K562 (cell line): ENCODE measurements around the gene RAB4B. TPM values are rescaled to one million over a fixed set of nuclear protein-coding genes. Genes with fewer than 3 reads are reported as not detected.
A peak's percentile ranks its signal among the peaks of the same experiment; 100 is the strongest.

Source experiments
- ATAC-seq: fragments of 200-7000 bp; cut with Tn5 transposase; 3 replicates; pipeline ENCODE4 v1.9.1; 2020; ENCODE audit warnings: moderate library complexity
- BruUV-seq: library from RNA; stranded (reverse); fragments of 400-500 nt; replicated peaks from 2 replicates; lab custom pipeline; 2021; lab: Mats Ljungman, UMichigan
- CTCF ChIA-PET: fragments of 300-600 bp; formaldehyde crosslinking; extraction: SDS; loops from one replicate; lab custom pipeline; 2021; ENCODE audit warnings: low intra/inter-chr PET ratio; lab: Yijun Ruan, JAX
- POLR2A ChIA-PET: fragments of 300-600, 350-650 bp; sonication (Branson Sonifier 250); formaldehyde crosslinking; extraction: SDS; loops from one replicate; lab custom pipeline; 2021; ENCODE audit warnings: antibody characterized with exemption, inconsistent platforms; lab: Yijun Ruan, JAX
- DNase-seq, 4 experiments: peaks; one replicate each; pipeline versions ENCODE4 v3.0.0 to v3.0.0-alpha.2; 2011 to 2018; ENCODE audit warnings: low spot score in 3 of 4, mixed read lengths in 3 of 4; ENCODE audit errors: extremely low read depth in 1 of 4
- FAIRE-seq: peaks from 2 replicates; lab custom pipeline; 2011; peaks lifted over from hg19 to GRCh38; lab: Jason Lieb, UNC
- H2AFZ ChIP-seq: 2 replicates; pipeline ENCODE4 v1.6.0; 2011; ENCODE audit warnings: low read depth, low read length, control low read depth, inconsistent platforms
- H3K27ac ChIP-seq: fragments of 200-600 bp; 3 replicates; pipeline ENCODE4 v1.8.0; 2011; ENCODE audit warnings: low read depth, mild to moderate bottlenecking, control low read depth, inconsistent platforms, low read length, moderate library complexity, mixed read lengths; ENCODE audit errors: extremely low read depth
- H3K27me3 ChIP-seq, 2 experiments: fragments of 300-600 bp in 1 of 2; 2 replicates in 1 of 2; 3 replicates in 1 of 2; pipeline versions ENCODE4 v1.6.0 to v1.8.0; 2011; ENCODE audit warnings: inconsistent platforms in 2 of 2, low read length in 2 of 2, mild to moderate bottlenecking in 1 of 2, mixed read lengths in 1 of 2, moderate library complexity in 1 of 2; ENCODE audit not compliant: control insufficient read depth in 2 of 2, insufficient read depth in 2 of 2
- H3K36me3 ChIP-seq: fragments of 300-600 bp; 3 replicates; pipeline ENCODE4 v1.8.0; 2011; ENCODE audit warnings: mild to moderate bottlenecking, low read length, inconsistent platforms; ENCODE audit not compliant: control insufficient read depth, insufficient read depth
- H3K4me1 ChIP-seq, 2 experiments: fragments of 200-600 bp in 1 of 2; replicated peaks in 1 of 2; 2 replicates in 1 of 2; 3 replicates in 1 of 2; pipeline versions ENCODE4 v1.5.1 to v1.8.0; 2011; ENCODE audit warnings: inconsistent platforms in 2 of 2, low read length in 2 of 2, mild to moderate bottlenecking in 1 of 2, mixed read lengths in 1 of 2, moderate library complexity in 1 of 2; ENCODE audit not compliant: control insufficient read depth in 2 of 2, insufficient read depth in 2 of 2
- H3K4me2 ChIP-seq: 2 replicates; pipeline ENCODE4 v1.6.1; 2011; ENCODE audit warnings: low read length, control low read depth, inconsistent platforms, mixed read lengths; ENCODE audit not compliant: insufficient read depth
- H3K4me3 ChIP-seq: fragments of 200-600 bp; sonication (generic), shearing (Covaris generic); 2 replicates; pipeline ENCODE4 v1.5.1; 2016; ENCODE audit warnings: control low read depth, inconsistent platforms
- H3K79me2 ChIP-seq: fragments of 200-600 bp; 3 replicates; pipeline ENCODE4 v1.8.0; 2011; ENCODE audit warnings: low read length, inconsistent platforms; ENCODE audit not compliant: control insufficient read depth, insufficient read depth
- H3K9ac ChIP-seq, 2 experiments: 2 replicates each; pipeline versions ENCODE4 v1.6.0 to v1.6.1; 2011; ENCODE audit warnings: low read depth in 2 of 2, low read length in 2 of 2, control low read depth in 1 of 2, inconsistent platforms in 1 of 2, mild to moderate bottlenecking in 1 of 2, mixed read lengths in 1 of 2; ENCODE audit not compliant: insufficient read depth in 1 of 2
- H3K9me1 ChIP-seq: one replicate; pipeline ENCODE4 v1.6.0; 2011; ENCODE audit warnings: inconsistent platforms, mild to moderate bottlenecking, low read length, moderate library complexity; ENCODE audit not compliant: control insufficient read depth, insufficient read depth
- H3K9me3 ChIP-seq: replicated peaks from 2 replicates; pipeline ENCODE4 v1.5.1; 2011; ENCODE audit warnings: low read depth, low read length, inconsistent platforms; ENCODE audit not compliant: control insufficient read depth, insufficient read depth
- H4K20me1 ChIP-seq: replicated peaks from 2 replicates; pipeline ENCODE4 v1.6.1; 2011; ENCODE audit warnings: low read length, inconsistent platforms, mixed read lengths; ENCODE audit not compliant: control insufficient read depth, insufficient read depth
- E2F6 ChIP-seq, 2 experiments: IDR thresholded peaks; 2 replicates each; pipeline ENCODE4 v1.6.1; 2011; ENCODE audit warnings: borderline replicate concordance in 1 of 2, control low read depth in 1 of 2, low read depth in 1 of 2, low read length in 1 of 2, mild to moderate bottlenecking in 1 of 2, mixed read lengths in 1 of 2, moderate library complexity in 1 of 2; ENCODE audit not compliant: insufficient read depth in 1 of 2, insufficient read length in 1 of 2, poor library complexity in 1 of 2, severe bottlenecking in 1 of 2; ENCODE audit errors: extremely low read depth in 1 of 2
- WGBS: fragments of 100-300 bp; shearing (Covaris generic); methylation state at CpG from one replicate; pipeline ENCODE4 v1.1.6; 2016; ENCODE audit warnings: low coverage, mixed read lengths; ENCODE audit not compliant: insufficient coverage; ENCODE audit errors: missing lambda C conversion rate; 5-methylcytosine and 5-hydroxymethylcytosine counted together
- in situ Hi-C: fragments of 300-500 bp; cut with MboI; formaldehyde crosslinking; loops from 4 replicates; pipeline ENCODE4 v1.15.0; 2018; ENCODE audit warnings: inconsistent platforms, mixed read lengths
- intact Hi-C: fragments of 100-400 bp; cut with micrococcal nuclease; formaldehyde crosslinking; loops from 2 replicates; pipeline ENCODE4 v1.14.2; 2022
- polyA plus RNA-seq, 8 experiments: library from polyadenylated mRNA; depleted of rRNA in 4 of 8; stranded (reverse) in 5 of 8; unstranded in 3 of 8; fragments of >200 nt; fragmentation: Nextera tagmentation in 2 of 8; fragmentation: Illumina TruSeq in 1 of 8; extraction: Ambion mirVana in 2 of 8; extraction: Trizol in 1 of 8; gene quantifications; 2 replicates each; pipeline versions ENCODE4 v1.2.1 to v1.2.3, GENCODE V29; 2011 to 2014; ENCODE audit warnings: inconsistent platforms in 1 of 8, missing spikeins in 1 of 8
- total RNA-seq, 7 experiments: library from RNA; depleted of rRNA in 6 of 7; stranded (reverse); fragments of >200 nt in 6 of 7; fragmentation: Illumina TruSeq in 2 of 7; extraction: Trizol in 2 of 7; gene quantifications; 2 replicates each; pipeline versions ENCODE4 v1.2.1 to v1.2.3, GENCODE V29; 2011 to 2021; ENCODE audit warnings: low replicate concordance in 1 of 7

Gene RAB4B
- total and polyA plus RNA-seq, 9 of the 15 experiments (the other 6 are each of a cell fraction or from before 2014, with no cell fraction given): 0.28 to 20.4 (median 9.0) TPM

GRCh38 chr19:40815223-40815622 is 37.2 kb downstream of the RAB4B start:
- no peak for ATAC-seq
- no peak for DNase-seq
- ChIA-PET POLR2A (interaction anchor here (1.9 kb wide), 1 partner anchor 9 kb away, joined by 10 read pairs; no protein-coding TSS in a partner anchor), CTCF (no interaction called here)
- Histone ChIP-seq H4K20me1 (no peaks in the 10 kb centered on the region), H2AFZ (no peak overlapping the region), H3K9me3 (no peaks in the 10 kb centered on the region), H3K4me2 (no peak overlapping the region), H3K9me1 (no peaks in the 10 kb centered on the region), H3K79me2 (no peaks in the 10 kb centered on the region), H3K27ac (no peak overlapping the region), H3K4me1 (peaks cover 16 to 36% of the 10 kb centered on the region in 2 experiments; a peak in 4 of 5 replicates), H3K4me3 (no peak overlapping the region), H3K36me3 (no peaks in the 10 kb centered on the region), H3K27me3 (no peaks in the 10 kb centered on the region), H3K9ac (0 out of 4 replicates have a peak overlapping the region, but pooled peaks of 1 of the 2 experiments have one; percentile 52)
- BruUV-seq: no TSS peak
- 55% methylated on average over 3 of the region's 4 CpGs for WGBS
- no peak for TF ChIP-seq E2F6 (IDR thresholded peaks at IDR 0.05; ENCODE audit: borderline replicate concordance in 1 of 2, extremely low read depth in 1 of 2, insufficient read depth in 1 of 2, insufficient read length in 1 of 2, low read depth in 1 of 2, low read length in 1 of 2, poor library complexity in 1 of 2, severe bottlenecking in 1 of 2)
- FAIRE-seq: no peak
- in situ Hi-C loops: no loop called here
- intact Hi-C loops: no loop called here
